Activated naive CD8-positive, alpha-beta T cell treated with anti-CD3 and anti-CD28 coated beads, Interleukin-2, amount 10 ng/mL, durations not matched to agents 7 days and 5 days (primary cell): Measurements from ENCODE around the gene RALGAPA2. TPM values are rescaled to one million over a fixed set of nuclear protein-coding genes. Genes with fewer than 3 reads are reported as not detected.

Experiments
- ATAC-seq: fragments of 150-1000 bp; cut with Tn5 transposase; one replicate; pipeline ENCODE4 v1.10.0; 2021; ENCODE audit warnings: low read depth, moderate library complexity
- POLR2A ChIA-PET: fragments of 350-600 bp; sonication (Branson Sonifier 250); formaldehyde crosslinking; loops from one replicate; lab custom pipeline; 2021; ENCODE audit warnings: antibody characterized with exemption; lab: Charles Lee
- DNase-seq: peaks from one replicate; pipeline ENCODE4 v3.0.0; 2021
- H3K27ac Mint-ChIP-seq: one replicate; pipeline ENCODE4 v1.8.0; 2022; ENCODE audit warnings: mild to moderate bottlenecking, mixed read lengths
- H3K27me3 Mint-ChIP-seq: one replicate; pipeline ENCODE4 v1.8.0; 2022; ENCODE audit warnings: mild to moderate bottlenecking, moderate library complexity, mixed read lengths
- H3K36me3 Mint-ChIP-seq: one replicate; pipeline ENCODE4 v1.8.0; 2021; ENCODE audit warnings: mild to moderate bottlenecking, mixed read lengths
- H3K4me1 Mint-ChIP-seq: one replicate; pipeline ENCODE4 v1.8.0; 2021; ENCODE audit warnings: mixed read lengths
- H3K4me3 Mint-ChIP-seq: one replicate; pipeline ENCODE4 v1.8.0; 2022; ENCODE audit warnings: mild to moderate bottlenecking, moderate library complexity, mixed read lengths
- H3K9me3 Mint-ChIP-seq: one replicate; pipeline ENCODE4 v1.8.0; 2021; ENCODE audit warnings: mixed read lengths
- total RNA-seq, 2 experiments: library from RNA; stranded (reverse); gene quantifications; one replicate each; pipeline ENCODE4 v1.2.3, GENCODE V29; 2021

The RALGAPA2 gene
- total RNA-seq, 2 experiments from 2014 or later = 25.1 to 28.6 TPM

- Mint-ChIP-seq H3K9me3 (no peaks in the 10 kb centered on the region), H3K36me3 (peaks cover 18% of the 10 kb centered on the region), H3K4me1 (no peaks in the 10 kb centered on the region), H3K27me3 (no peaks in the 10 kb centered on the region), H3K27ac (no peak overlapping the region), H3K4me3 (no peak overlapping the region)
- DNase-seq (no peak), ATAC-seq (no peak)
- POLR2A ChIA-PET = no interaction called here
Measured at GRCh38 chr20:20628314-20628713, 84.1 kb downstream of the RALGAPA2 start.

GRCh38 chr20:20627471-20627870 is 85.0 kb downstream of the RALGAPA2 start:
- DNase-seq (no peak), ATAC-seq (no peak)
- Mint-ChIP-seq H3K27me3 (no peaks in the 10 kb centered on the region), H3K36me3 (peaks cover 15% of the 10 kb centered on the region), H3K4me1 (no peaks in the 10 kb centered on the region), H3K27ac (no peak overlapping the region), H3K9me3 (no peaks in the 10 kb centered on the region), H3K4me3 (no peak overlapping the region)
- POLR2A ChIA-PET = no interaction called here

- POLR2A ChIA-PET = no interaction called here
- peaks cover 15% of the 10 kb centered on the region for H3K36me3 Mint-ChIP-seq
- H3K4me1 Mint-ChIP-seq = no peaks in the 10 kb centered on the region
- no peak overlapping the region for H3K4me3 Mint-ChIP-seq
- ATAC-seq = no peak
- no peak overlapping the region for H3K27ac Mint-ChIP-seq
- H3K9me3 Mint-ChIP-seq = no peaks in the 10 kb centered on the region
- H3K27me3 Mint-ChIP-seq = no peaks in the 10 kb centered on the region
- no peak for DNase-seq
Measured at GRCh38 chr20:20624914-20625313, 87.5 kb downstream of the RALGAPA2 start.

GRCh38 chr20:20621195-20621594 is 91.2 kb downstream of the RALGAPA2 start:
- no peak for ATAC-seq
- Mint-ChIP-seq H3K27ac (no peak overlapping the region), H3K36me3 (peaks cover 7% of the 10 kb centered on the region), H3K4me3 (no peak overlapping the region), H3K4me1 (no peaks in the 10 kb centered on the region), H3K27me3 (no peaks in the 10 kb centered on the region), H3K9me3 (no peaks in the 10 kb centered on the region)
- POLR2A ChIA-PET = no interaction called here
- no peak for DNase-seq

GRCh38 chr20:20614391-20614790 is 98.1 kb downstream of the RALGAPA2 start:
- Mint-ChIP-seq H3K4me3 (no peak overlapping the region), H3K4me1 (no peaks in the 10 kb centered on the region), H3K27ac (no peak overlapping the region), H3K27me3 (no peaks in the 10 kb centered on the region), H3K36me3 (peaks cover 15% of the 10 kb centered on the region), H3K9me3 (no peaks in the 10 kb centered on the region)
- POLR2A ChIA-PET = no interaction called here
- no peak for ATAC-seq
- DNase-seq = no peak

GRCh38 chr20:20612251-20612650 is 100.2 kb downstream of the RALGAPA2 start:
- Mint-ChIP-seq H3K27ac (no peak overlapping the region), H3K9me3 (no peaks in the 10 kb centered on the region), H3K36me3 (peaks cover 17% of the 10 kb centered on the region), H3K4me3 (no peak overlapping the region), H3K27me3 (no peaks in the 10 kb centered on the region), H3K4me1 (peaks cover 4% of the 10 kb centered on the region)
- ATAC-seq (no peak), DNase-seq (no peak)
- POLR2A ChIA-PET = no interaction called here

- H3K27me3 Mint-ChIP-seq = no peaks in the 10 kb centered on the region
- H3K36me3 Mint-ChIP-seq = peaks cover 15% of the 10 kb centered on the region
- H3K9me3 Mint-ChIP-seq = no peaks in the 10 kb centered on the region
- no peak for DNase-seq
- H3K27ac Mint-ChIP-seq = no peak overlapping the region
- POLR2A ChIA-PET = no interaction called here
- H3K4me3 Mint-ChIP-seq = no peak overlapping the region
- H3K4me1 Mint-ChIP-seq = peaks cover 6% of the 10 kb centered on the region
- ATAC-seq = no peak
Measured at GRCh38 chr20:20611167-20611566, 101.3 kb downstream of the RALGAPA2 start.

GRCh38 chr20:20609522-20609921 is 102.9 kb downstream of the RALGAPA2 start:
- Mint-ChIP-seq H3K36me3 (peaks cover 22% of the 10 kb centered on the region), H3K4me3 (no peak overlapping the region), H3K9me3 (no peaks in the 10 kb centered on the region), H3K27ac (no peak overlapping the region), H3K4me1 (peaks cover 8% of the 10 kb centered on the region), H3K27me3 (no peaks in the 10 kb centered on the region)
- POLR2A ChIA-PET = no interaction called here
- ATAC-seq = no peak
- DNase-seq = no peak

- H3K36me3 Mint-ChIP-seq = peaks cover 23% of the 10 kb centered on the region
- POLR2A ChIA-PET = no interaction called here
- ATAC-seq = no peak
- H3K27ac Mint-ChIP-seq = no peak overlapping the region
- no peak for DNase-seq
- H3K27me3 Mint-ChIP-seq = no peaks in the 10 kb centered on the region
- no peaks in the 10 kb centered on the region for H3K9me3 Mint-ChIP-seq
- H3K4me3 Mint-ChIP-seq = no peak overlapping the region
- H3K4me1 Mint-ChIP-seq = peaks cover 8% of the 10 kb centered on the region
Measured at GRCh38 chr20:20608641-20609040, 103.8 kb downstream of the RALGAPA2 start.

GRCh38 chr20:20608041-20608440 is 104.4 kb downstream of the RALGAPA2 start:
- Mint-ChIP-seq H3K36me3 (peaks cover 25% of the 10 kb centered on the region), H3K9me3 (no peaks in the 10 kb centered on the region), H3K27ac (no peak overlapping the region), H3K4me1 (peaks cover 12% of the 10 kb centered on the region), H3K27me3 (no peaks in the 10 kb centered on the region), H3K4me3 (no peak overlapping the region)
- ATAC-seq (no peak), DNase-seq (no peak)
- POLR2A ChIA-PET = no interaction called here

GRCh38 chr20:20606881-20607280 is 105.6 kb downstream of the RALGAPA2 start:
- Mint-ChIP-seq H3K4me3 (no peak overlapping the region), H3K27me3 (no peaks in the 10 kb centered on the region), H3K27ac (no peak overlapping the region), H3K4me1 (peaks cover 15% of the 10 kb centered on the region), H3K36me3 (peaks cover 25% of the 10 kb centered on the region), H3K9me3 (no peaks in the 10 kb centered on the region)
- DNase-seq (no peak), ATAC-seq (no peak)
- POLR2A ChIA-PET = no interaction called here

GRCh38 chr20:20606050-20606449 is 106.4 kb downstream of the RALGAPA2 start:
- no peaks in the 10 kb centered on the region for H3K9me3 Mint-ChIP-seq
- DNase-seq (no peak), ATAC-seq (no peak)
- H3K4me3 Mint-ChIP-seq = no peak overlapping the region
- H3K27me3 Mint-ChIP-seq = no peaks in the 10 kb centered on the region
- H3K4me1 Mint-ChIP-seq = peaks cover 15% of the 10 kb centered on the region
- POLR2A ChIA-PET = no interaction called here
- no peak overlapping the region for H3K27ac Mint-ChIP-seq
- H3K36me3 Mint-ChIP-seq = peaks cover 25% of the 10 kb centered on the region

- DNase-seq (no peak), ATAC-seq (no peak)
- H3K36me3 Mint-ChIP-seq = peaks cover 18% of the 10 kb centered on the region
- no peaks in the 10 kb centered on the region for H3K9me3 Mint-ChIP-seq
- POLR2A ChIA-PET = no interaction called here
- peaks cover 15% of the 10 kb centered on the region for H3K4me1 Mint-ChIP-seq
- H3K4me3 Mint-ChIP-seq = no peak overlapping the region
- H3K27ac Mint-ChIP-seq = no peak overlapping the region
- H3K27me3 Mint-ChIP-seq = no peaks in the 10 kb centered on the region
Measured at GRCh38 chr20:20604907-20605306, 107.5 kb downstream of the RALGAPA2 start.

GRCh38 chr20:20604357-20604756 is 108.1 kb downstream of the RALGAPA2 start:
- ATAC-seq = no peak
- Mint-ChIP-seq H3K27ac (no peak overlapping the region), H3K9me3 (no peaks in the 10 kb centered on the region), H3K36me3 (peaks cover 18% of the 10 kb centered on the region), H3K4me1 (peaks cover 15% of the 10 kb centered on the region), H3K4me3 (no peak overlapping the region), H3K27me3 (no peaks in the 10 kb centered on the region)
- DNase-seq = no peak
- POLR2A ChIA-PET = no interaction called here
